Lower leg skin (tissue), 3 donors: ENCODE measurements around the gene ASB16.

Experiments
- POLR2A ChIP-seq, 2 donors: fragments of 450-650 bp; IDR thresholded peaks; one replicate each; pipeline ENCODE4 v1.6.1; 2016 to 2017; ENCODE audit warnings: antibody characterized with exemption in 2 of 2, mild to moderate bottlenecking in 1 of 2, moderate library complexity in 1 of 2
- TF ChIP-seq, protein P1 (sequence below), 3 donors: fragments of 450-650 bp; IDR thresholded peaks; one replicate each; pipeline ENCODE4 v1.5.1; 2016; ENCODE audit warnings: antibody characterized with exemption in 3 of 3, mild to moderate bottlenecking in 3 of 3, moderate library complexity in 2 of 3

DNA sequence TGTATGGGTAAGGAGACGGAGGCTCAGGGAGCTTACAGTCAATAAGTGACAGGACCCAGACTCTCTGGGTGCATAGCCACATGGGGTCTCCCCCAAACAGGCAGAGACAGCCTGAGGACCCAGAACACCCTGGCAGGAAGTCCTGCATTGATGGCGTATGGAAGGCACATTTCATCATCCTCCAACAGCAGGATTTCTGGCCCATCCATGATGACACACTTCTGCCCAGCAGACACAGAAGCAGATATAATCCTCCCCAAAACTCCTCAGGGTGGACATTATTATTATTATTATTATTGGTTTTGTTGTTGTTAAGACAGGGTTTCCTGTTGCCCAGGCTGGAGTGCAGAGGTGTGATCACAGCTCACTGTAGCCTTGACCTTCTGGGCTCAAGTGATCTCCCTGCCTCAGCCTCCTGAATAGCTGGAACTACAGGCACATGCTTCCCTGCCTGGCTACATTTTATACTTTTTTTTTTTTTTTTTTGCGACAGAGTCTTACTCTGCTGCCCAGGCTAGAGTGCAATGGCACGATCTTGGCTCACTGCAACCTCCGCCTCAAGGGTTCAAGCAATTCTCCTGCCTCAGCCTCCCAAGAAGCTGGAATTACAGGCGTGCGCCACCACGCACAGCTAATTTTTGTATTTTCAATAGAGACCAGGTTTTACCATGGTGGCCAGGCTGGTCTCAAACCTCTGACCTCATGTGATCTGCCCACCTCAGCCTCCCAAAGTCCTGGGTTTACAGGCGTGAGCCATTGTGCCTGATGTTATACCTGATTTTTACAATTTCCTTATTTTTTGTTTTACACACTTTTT, 35.5 kb upstream of the ASB16 start:
- TF ChIP-seq, protein P1, sequence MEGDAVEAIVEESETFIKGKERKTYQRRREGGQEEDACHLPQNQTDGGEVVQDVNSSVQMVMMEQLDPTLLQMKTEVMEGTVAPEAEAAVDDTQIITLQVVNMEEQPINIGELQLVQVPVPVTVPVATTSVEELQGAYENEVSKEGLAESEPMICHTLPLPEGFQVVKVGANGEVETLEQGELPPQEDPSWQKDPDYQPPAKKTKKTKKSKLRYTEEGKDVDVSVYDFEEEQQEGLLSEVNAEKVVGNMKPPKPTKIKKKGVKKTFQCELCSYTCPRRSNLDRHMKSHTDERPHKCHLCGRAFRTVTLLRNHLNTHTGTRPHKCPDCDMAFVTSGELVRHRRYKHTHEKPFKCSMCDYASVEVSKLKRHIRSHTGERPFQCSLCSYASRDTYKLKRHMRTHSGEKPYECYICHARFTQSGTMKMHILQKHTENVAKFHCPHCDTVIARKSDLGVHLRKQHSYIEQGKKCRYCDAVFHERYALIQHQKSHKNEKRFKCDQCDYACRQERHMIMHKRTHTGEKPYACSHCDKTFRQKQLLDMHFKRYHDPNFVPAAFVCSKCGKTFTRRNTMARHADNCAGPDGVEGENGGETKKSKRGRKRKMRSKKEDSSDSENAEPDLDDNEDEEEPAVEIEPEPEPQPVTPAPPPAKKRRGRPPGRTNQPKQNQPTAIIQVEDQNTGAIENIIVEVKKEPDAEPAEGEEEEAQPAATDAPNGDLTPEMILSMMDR (IDR thresholded peaks at IDR 0.05), result no peak
- TF ChIP-seq POLR2A (IDR thresholded peaks at IDR 0.05), result no peak
